Omental fat pad (tissue), 4 donors: ENCODE measurements around the gene TMEM255B. TPM values are rescaled to one million over a fixed set of nuclear protein-coding genes. Genes with fewer than 3 reads are reported as not detected.

ENCODE experiments used
- ATAC-seq: fragments of 150-250 bp; one replicate; pipeline ENCODE4 v1.9.1; 2016; ENCODE audit warnings: mild to moderate bottlenecking, moderate library complexity; ENCODE audit not compliant: low FRiP score
- DNase-seq: peaks from one replicate; pipeline ENCODE4 v3.0.0-alpha.2; 2019; ENCODE audit warnings: low spot score
- total RNA-seq, 4 donors: library from RNA; depleted of rRNA; stranded (reverse); fragments of >200 nt; gene quantifications; one replicate each; pipeline ENCODE4 v1.1.0, GENCODE V29; 2016
- TF ChIP-seq, protein P1 (sequence below), 3 donors: fragments of 450-650 bp; IDR thresholded peaks; one replicate each; pipeline ENCODE4 v1.5.1; 2016 to 2017; ENCODE audit warnings: antibody characterized with exemption in 3 of 3, mild to moderate bottlenecking in 3 of 3, moderate library complexity in 2 of 3

Gene TMEM255B
- total RNA-seq, 4 donors from 2014 or later = 2.7 to 19.1 (median 11.7) TPM

DNA sequence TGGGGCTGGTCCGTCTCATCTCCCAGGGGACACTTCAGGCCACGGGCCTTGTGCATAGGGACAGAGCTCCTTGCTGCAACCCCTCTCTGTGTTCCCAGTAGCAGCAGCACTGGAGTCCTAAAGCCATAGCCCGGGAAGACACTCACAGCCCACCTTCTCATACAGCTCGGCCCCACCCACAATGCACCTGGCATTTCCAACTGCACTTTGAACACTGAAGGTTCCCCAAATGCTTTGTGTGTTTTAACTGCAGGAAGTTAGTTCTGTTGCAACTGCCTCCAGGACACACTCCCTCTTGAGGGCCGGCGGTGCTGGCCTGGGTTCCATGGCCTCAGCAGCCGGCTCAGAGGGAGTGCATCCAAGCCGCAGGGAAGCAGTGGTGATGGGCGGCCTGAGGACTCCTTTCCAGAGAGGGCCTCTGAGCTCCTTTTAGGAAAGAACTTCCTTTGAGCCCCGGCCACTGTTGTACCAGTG, 22.7 kb upstream of the TMEM255B start:
- DNase-seq (no peak), ATAC-seq (no peak)
- TF ChIP-seq, protein P1, sequence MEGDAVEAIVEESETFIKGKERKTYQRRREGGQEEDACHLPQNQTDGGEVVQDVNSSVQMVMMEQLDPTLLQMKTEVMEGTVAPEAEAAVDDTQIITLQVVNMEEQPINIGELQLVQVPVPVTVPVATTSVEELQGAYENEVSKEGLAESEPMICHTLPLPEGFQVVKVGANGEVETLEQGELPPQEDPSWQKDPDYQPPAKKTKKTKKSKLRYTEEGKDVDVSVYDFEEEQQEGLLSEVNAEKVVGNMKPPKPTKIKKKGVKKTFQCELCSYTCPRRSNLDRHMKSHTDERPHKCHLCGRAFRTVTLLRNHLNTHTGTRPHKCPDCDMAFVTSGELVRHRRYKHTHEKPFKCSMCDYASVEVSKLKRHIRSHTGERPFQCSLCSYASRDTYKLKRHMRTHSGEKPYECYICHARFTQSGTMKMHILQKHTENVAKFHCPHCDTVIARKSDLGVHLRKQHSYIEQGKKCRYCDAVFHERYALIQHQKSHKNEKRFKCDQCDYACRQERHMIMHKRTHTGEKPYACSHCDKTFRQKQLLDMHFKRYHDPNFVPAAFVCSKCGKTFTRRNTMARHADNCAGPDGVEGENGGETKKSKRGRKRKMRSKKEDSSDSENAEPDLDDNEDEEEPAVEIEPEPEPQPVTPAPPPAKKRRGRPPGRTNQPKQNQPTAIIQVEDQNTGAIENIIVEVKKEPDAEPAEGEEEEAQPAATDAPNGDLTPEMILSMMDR (IDR thresholded peaks at IDR 0.05) = no peak

DNA sequence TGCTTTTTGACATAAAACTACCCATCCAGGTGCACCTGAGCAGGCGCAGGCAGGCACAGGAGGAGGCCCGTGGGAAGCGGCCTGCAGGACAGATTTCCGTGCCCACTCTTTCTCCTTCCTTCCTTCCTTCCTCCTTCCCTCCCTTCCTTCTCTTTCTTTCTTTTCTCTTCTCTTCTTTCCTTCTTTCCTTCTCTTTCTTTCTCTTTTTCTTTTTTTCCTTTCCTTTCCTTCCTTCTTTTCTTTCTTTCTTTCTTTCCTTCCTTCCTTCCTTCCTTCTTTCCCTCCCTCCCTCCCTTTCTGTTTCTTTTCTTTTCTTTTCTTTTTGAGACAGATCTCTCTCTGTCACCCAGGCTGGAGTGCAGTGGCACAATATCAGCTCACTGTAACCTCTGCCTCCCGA, 21.2 kb upstream of the TMEM255B start:
- ATAC-seq (no peak), DNase-seq (no peak)
- TF ChIP-seq, protein P1 (IDR thresholded peaks at IDR 0.05) = no peak

DNA sequence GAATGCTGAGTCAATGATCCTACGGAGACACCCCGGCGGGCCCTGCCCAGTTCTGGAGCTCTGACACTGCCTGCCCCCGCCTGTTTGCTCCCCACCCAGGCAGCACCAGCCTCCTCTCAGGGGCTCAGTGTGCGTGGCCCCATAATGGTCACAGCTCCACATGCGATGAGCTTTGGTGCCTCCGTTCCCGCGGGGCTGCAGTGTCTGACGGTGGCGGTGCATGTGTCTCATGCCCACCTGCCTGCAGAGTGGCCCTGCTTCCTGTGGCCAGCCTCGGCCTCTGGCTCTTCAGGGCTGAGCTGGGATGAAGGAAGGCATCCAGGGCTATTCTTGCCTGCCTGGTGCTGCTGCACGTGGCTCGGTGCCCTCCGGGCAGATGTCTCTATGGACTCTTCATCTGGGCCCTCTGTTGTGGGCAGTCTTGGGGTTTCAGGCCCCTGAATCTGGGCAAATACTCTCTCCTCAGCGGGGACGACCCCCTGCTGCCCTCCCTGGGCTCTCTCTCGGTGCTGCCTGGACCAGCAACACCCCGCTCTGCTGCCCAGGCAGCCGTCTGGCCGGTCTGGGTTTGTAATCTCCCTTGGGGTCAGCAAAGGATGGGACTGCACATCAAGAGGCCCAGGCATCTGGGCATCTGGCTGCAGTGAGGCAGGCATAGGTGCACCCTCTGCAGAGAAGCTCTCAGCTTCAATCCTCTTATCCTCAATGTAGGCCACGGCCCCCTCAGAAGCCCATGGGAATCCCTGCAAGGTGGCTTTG, 19.3 kb upstream of the TMEM255B start:
- DNase-seq = no peak
- ATAC-seq = no peak
- TF ChIP-seq, protein P1 (IDR thresholded peaks at IDR 0.05) = no peak

DNA sequence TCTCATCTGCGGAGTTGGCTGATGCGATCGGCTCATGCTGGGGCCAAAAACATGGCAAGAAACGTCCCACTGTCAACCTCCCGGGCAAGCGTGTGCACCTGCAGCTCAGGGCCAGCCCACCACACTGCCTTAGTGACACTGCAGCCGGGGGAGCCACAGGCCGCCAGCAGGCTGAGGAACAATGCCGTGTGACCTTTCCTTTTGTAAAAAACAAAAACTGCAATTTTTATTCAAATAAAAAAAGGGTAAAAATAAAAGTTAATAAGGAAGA, 18.8 kb upstream of the TMEM255B start:
- DNase-seq (no peak), ATAC-seq (no peak)
- TF ChIP-seq, protein P1 (IDR thresholded peaks at IDR 0.05) = no peak

DNA sequence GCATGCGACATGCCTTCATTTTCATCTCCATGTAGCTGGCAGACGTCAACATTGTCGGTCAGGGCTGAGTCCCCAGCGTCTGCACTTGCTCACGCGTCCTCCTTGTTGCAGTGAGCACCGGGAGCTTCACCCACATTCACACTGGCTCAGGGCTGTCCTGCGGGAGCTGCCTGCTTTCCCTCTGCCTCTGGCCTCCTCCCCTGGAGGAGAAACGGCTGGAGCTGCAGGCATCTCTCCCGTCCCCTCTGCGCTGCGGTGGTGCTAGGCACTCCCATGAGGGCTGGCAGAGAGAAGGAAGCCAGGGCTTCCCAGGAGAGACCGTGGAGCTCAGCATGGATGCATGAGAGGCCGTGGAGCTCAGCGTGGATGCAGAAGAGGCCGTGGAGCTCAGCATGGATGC, 18.4 kb upstream of the TMEM255B start:
- DNase-seq (no peak), ATAC-seq (no peak)
- TF ChIP-seq, protein P1 (IDR thresholded peaks at IDR 0.05) = no peak

DNA sequence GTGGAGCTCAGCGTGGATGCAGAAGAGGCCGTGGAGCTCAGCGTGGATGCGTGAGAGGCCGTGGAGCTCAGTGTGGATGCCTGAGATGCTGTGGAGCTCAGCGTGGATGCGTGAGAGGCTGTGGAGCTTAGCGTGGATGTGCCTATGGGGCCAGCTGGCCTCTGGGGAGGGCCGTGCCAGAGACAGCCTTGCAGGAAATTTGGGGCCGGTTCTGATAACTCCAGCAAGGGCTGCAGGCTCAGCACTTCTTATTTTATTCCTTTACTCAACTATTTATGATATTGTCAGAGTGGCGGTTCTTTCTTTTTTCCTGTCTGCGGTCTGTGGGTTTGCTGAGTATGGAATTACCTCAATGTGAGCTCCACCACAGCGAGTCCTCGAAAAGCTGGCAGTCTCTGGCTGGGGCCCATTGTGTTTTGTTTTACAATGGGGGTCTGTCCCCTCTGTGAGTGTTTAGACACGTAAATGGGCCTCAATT, 17.8 kb upstream of the TMEM255B start:
- DNase-seq = no peak
- TF ChIP-seq, protein P1 (IDR thresholded peaks at IDR 0.05) = no peak
- no peak for ATAC-seq

DNA sequence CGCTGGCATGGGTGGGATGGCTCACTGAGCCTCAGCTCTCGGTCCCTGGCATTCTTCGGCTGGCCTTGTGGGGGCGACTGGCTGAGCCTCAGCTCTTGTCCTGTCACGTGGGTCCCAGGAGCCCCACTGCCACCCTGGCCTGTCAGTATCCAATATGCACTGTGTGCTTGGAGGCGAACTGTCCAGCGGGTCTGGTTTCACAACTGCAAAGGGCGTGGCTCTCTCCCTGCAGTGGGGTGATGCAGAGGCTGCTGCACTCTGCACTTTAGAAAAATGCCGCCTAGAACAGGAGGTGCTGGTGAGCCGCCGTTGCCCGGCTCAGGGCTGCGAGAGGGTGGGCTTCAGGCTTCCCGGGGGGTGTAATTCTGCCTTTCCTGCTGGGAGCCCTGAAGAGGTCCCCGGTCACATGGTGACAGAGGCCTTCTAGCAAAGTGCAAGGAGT, 17.0 kb upstream of the TMEM255B start:
- TF ChIP-seq, protein P1 (IDR thresholded peaks at IDR 0.05) = no peak
- ATAC-seq (peak; percentile 78), DNase-seq (no peak)
